ENCODE measurements around the gene DBNDD1. TPM values are rescaled to one million over a fixed set of nuclear protein-coding genes. Genes with fewer than 3 reads are reported as not detected.

DBNDD1 gene, protein sequence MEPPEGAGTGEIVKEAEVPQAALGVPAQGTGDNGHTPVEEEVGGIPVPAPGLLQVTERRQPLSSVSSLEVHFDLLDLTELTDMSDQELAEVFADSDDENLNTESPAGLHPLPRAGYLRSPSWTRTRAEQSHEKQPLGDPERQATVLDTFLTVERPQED
- total RNA-seq (ENCODE audit: low replicate concordance) = 0.12 and 2.6 TPM in 2 replicates

DNA sequence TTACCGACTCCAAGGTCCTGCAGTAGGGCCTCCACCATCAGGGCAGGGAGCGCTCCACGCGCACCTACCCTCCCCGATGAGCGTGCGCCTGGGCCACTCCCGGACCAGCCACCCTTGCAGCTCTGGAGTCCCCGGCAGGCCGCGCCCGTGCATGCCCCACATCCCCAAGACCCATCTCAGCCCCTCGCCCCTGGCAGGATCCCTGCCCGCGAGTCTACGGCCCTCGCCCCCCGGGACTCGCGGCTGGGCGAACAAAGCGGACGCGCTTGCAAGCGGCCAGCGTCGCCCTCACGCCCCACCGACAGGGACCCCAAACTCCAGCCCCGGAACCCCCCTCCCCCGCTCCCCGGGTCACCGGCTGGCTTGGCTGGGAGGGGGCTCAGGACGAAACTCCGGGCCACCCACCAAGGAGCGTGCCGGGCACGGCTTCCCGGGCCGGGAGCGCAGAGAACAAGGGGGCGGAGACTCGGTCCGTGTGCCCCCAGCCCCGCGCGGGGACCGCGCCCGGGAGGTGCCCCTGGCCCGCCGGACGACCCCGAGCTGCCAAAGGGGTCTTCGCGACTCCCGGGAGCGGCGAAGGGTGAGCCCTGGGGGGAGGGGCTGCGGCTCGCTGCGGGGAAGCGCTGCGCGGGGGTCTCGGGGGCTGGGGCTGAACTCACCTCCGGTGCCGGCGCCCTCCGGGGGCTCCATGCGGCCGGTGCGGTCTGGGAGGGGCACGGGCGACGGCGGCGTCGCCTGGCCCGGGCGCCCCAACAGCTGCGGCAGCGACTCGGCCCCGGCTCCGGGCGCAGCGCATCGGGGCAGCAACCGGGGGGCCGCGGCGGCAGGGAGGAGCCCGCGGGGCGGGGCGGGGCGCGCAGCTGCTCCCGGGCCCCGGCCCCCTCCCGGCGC lies at the start of gene DBNDD1:
Gene DBNDD1 (minus strand): TSS at position 805 of the 891 bp plus-strand sequence. CDS start 115 bp downstream, at position 690.

Other genes with a start within 250 kb of the DBNDD1 start
- gene FANCA, start 202.8 kb downstream of the DBNDD1 start, total RNA-seq (ENCODE audit: low replicate concordance) = 2.6 and 3.1 TPM in 2 replicates
- gene SPIRE2, start 191.0 kb downstream of the DBNDD1 start, total RNA-seq (ENCODE audit: low replicate concordance) = 0.30 and 2.7 TPM in 2 replicates
- gene TCF25, start 145.9 kb downstream of the DBNDD1 start, total RNA-seq (ENCODE audit: low replicate concordance) = 229 and 319 TPM in 2 replicates
- 3.8 and 10.6 TPM in 2 replicates for gene MC1R, start 100.6 kb downstream of the DBNDD1 start, total RNA-seq (ENCODE audit: low replicate concordance)
- 294 and 447 TPM in 2 replicates for gene TUBB3, start 96.1 kb downstream of the DBNDD1 start, total RNA-seq (ENCODE audit: low replicate concordance)
- 81.9 and 117 TPM in 2 replicates for gene DEF8, start 70.7 kb downstream of the DBNDD1 start, total RNA-seq (ENCODE audit: low replicate concordance)
- gene PRDM7, start 57.9 kb upstream of the DBNDD1 start, total RNA-seq (ENCODE audit: low replicate concordance) = not detected in 2 replicates